ENCODE results near the gene LRWD1.

DNA sequence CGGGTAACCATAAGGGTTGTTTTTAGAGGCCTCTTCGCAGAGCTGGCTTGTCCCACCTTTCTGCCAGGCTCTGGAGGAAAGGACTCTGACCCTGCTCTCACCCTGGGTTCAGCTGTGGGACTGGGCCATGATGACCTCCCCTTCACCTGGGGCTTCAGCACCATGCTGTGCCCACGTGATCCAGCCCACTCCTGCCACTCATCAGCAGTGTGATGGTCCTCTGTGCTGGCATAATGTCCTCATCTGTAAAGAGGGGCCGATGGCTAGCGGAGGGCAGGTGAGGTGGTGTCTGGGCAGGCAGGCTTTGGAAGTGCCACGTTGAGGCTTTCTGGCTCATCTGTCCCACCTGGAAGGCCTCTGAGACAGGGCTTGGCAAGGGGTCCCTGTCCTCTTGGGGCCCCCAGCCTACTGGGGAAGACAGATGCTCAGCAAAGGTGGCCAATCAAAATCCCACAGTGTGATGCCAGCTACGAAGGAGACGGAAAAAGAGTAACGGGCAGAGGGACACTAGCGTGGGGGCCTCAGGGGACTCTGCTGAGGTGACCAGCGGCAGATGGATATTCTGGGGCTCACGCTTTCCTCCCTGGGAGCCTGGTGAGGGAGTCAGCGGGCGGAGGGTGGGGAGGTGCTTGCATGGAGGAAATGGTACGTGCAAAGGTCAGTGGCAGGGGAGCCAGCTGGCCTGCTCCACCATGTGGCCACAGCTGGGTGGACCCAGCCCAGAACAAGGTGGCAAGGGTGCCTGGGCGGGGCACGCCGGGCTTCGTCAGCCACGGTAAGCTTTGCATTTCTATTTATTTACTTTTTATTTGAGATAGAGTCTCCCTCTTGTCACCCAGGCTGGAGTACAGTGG lies 5.4 kb downstream of the LRWD1 start:
- TF ChIP-seq CTCF (IDR thresholded peaks at IDR 0.05), result no peak
- no peak for TF ChIP-seq POLR2A (IDR thresholded peaks at IDR 0.05)
- no peak for TF ChIP-seq EP300 (IDR thresholded peaks at IDR 0.05)
- no peak for TF ChIP-seq POLR2AphosphoS5 (IDR thresholded peaks at IDR 0.05)

All from gastroesophageal sphincter (tissue), 3 donors.